ENCODE results near the gene CHST4. TPM values are rescaled to one million over a fixed set of nuclear protein-coding genes. Genes with fewer than 3 reads are reported as not detected.
"Not testable (repeated sequence)": the region's sequence is repeated elsewhere in the genome, so short reads cannot be mapped to it uniquely, and the experiment has no call there.

Gene CHST4
- total RNA-seq, 1 donor from 2014 or later, result not detected

- no peak for DNase-seq (ENCODE audit: extremely low read depth, low read depth, low spot score)
Measured at GRCh38 chr16:71569621-71570020, 43.4 kb downstream of the CHST4 start.

- DNase-seq (ENCODE audit: extremely low read depth, low read depth, low spot score), result no peak
Measured at GRCh38 chr16:71570144-71570543, 43.9 kb downstream of the CHST4 start.

- DNase-seq (ENCODE audit: extremely low read depth, low read depth, low spot score), result no peak
Measured at GRCh38 chr16:71572497-71573116, 46.4 kb downstream of the CHST4 start.

GRCh38 chr16:71573387-71574094 lies 47.3 kb downstream of the CHST4 start:
- no peak for DNase-seq (ENCODE audit: extremely low read depth, low read depth, low spot score)

GRCh38 chr16:71574702-71575101 lies 48.5 kb downstream of the CHST4 start:
- DNase-seq (ENCODE audit: extremely low read depth, low read depth, low spot score), result no peak

- no peak for DNase-seq (ENCODE audit: extremely low read depth, low read depth, low spot score)
Measured at GRCh38 chr16:71576971-71577370, 50.7 kb downstream of the CHST4 start, which contains the start of gene TAT. TSS of gene TAT (minus strand) at chr16:71577092. CDS start at chr16:71576415, 677 bp downstream.

- not testable (repeated sequence) for DNase-seq (ENCODE audit: extremely low read depth, low read depth, low spot score)
Measured at GRCh38 chr16:71582553-71582848, 56.3 kb downstream of the CHST4 start.

GRCh38 chr16:71584543-71585317 lies 58.5 kb downstream of the CHST4 start:
- DNase-seq (ENCODE audit: extremely low read depth, low read depth, low spot score), result no peak

GRCh38 chr16:71585318-71585703 lies 59.1 kb downstream of the CHST4 start:
- DNase-seq (ENCODE audit: extremely low read depth, low read depth, low spot score), result no peak

Other genes starting within 250 kb of the CHST4 start
- 13.6 and 17.5 TPM in 2 replicates for gene CMTR2, start 237.0 kb upstream of the CHST4 start, total RNA-seq
- gene CALB2, start 167.7 kb upstream of the CHST4 start, total RNA-seq, result not detected in 2 replicates
- gene TLE7, start 84.4 kb upstream of the CHST4 start, total RNA-seq, result not detected in 2 replicates
- gene ZNF23, start 64.2 kb upstream of the CHST4 start, total RNA-seq, result 4.6 and 6.7 TPM in 2 replicates
- 1.4 and 2.2 TPM in 2 replicates for gene ZNF19, start 37.1 kb upstream of the CHST4 start, total RNA-seq
- gene TAT, start 50.7 kb downstream of the CHST4 start, total RNA-seq, result not detected in 2 replicates
- gene MARVELD3, start 99.8 kb downstream of the CHST4 start, total RNA-seq, result 0.12 TPM in 1 of 2 replicates, not detected in the other
- 6.1 and 8.3 TPM in 2 replicates for gene PHLPP2, start 198.3 kb downstream of the CHST4 start, total RNA-seq

Measured in glomerular endothelial cell (primary cell).